ENCODE measurements around the gene STAU1. TPM values are rescaled to one million over a fixed set of nuclear protein-coding genes. Genes with fewer than 3 reads are reported as not detected.

The STAU1 gene
- total and polyA plus RNA-seq, 7 donors = 51.9 to 110 (median 82.8) TPM

- Histone ChIP-seq H3K27ac (no peak overlapping the region), H3K4me3 (no peak overlapping the region), H3K27me3 (no peaks in the 10 kb centered on the region), H3K9me3 (no peaks in the 10 kb centered on the region), H3K36me3 (peaks cover 17 to 98% (median 55%) of the 10 kb centered on the region in 4 donors), H3K4me1 (no peaks in the 10 kb centered on the region)
- intact Hi-C loops (cut with DNase I) = no loop called here
- 94 to 97% methylated on average over 3 of the region's 3 CpGs for WGBS, 2 donors
- no peak for TF ChIP-seq CTCF (IDR thresholded peaks at IDR 0.05)
- no peak for DNase-seq
Observed at GRCh38 chr20:49078310-49078709, 109.8 kb downstream of the STAU1 start.

GRCh38 chr20:49074521-49074920 is 113.6 kb downstream of the STAU1 start:
- no peaks in the 10 kb centered on the region for H3K4me1 ChIP-seq
- H3K36me3 ChIP-seq = peaks cover 15 to 99% (median 54%) of the 10 kb centered on the region in 4 donors
- intact Hi-C loops (cut with DNase I) = no loop called here

More at GRCh38 chr20:49074521-49074920, 113.6 kb downstream of the STAU1 start:
- TF ChIP-seq CTCF (IDR thresholded peaks at IDR 0.05) (no peak), EP300 (IDR thresholded peaks at IDR 0.05) (no peak), POLR2AphosphoS5 (IDR thresholded peaks at IDR 0.05) (no peak), POLR2A (IDR thresholded peaks at IDR 0.05) (no peak)
- Histone ChIP-seq H3K4me3 (no peak overlapping the region), H3K27ac (no peak overlapping the region), H3K9me3 (no peaks in the 10 kb centered on the region), H3K27me3 (no peaks in the 10 kb centered on the region)
- WGBS, 2 donors = 84 to 86% methylated on average over 2 of the region's 2 CpGs
- no peak for DNase-seq

Other genes starting within 250 kb of the STAU1 start
- gene CSE1L, start 142.0 kb downstream of the STAU1 start, total RNA-seq = 10 to 100 TPM; 34.6 to 43.9 (median 39.5) TPM
- gene CSE1L, start 142.0 kb downstream of the STAU1 start, polyA plus RNA-seq = 10 to 100 TPM; 10.2 to 30.4 (median 14.8) TPM
- gene DDX27, start 31.1 kb upstream of the STAU1 start, total RNA-seq = 10 to 100 TPM; 23.5 to 28.2 (median 27.8) TPM
- gene DDX27, start 31.1 kb upstream of the STAU1 start, polyA plus RNA-seq = 10 to 100 TPM; 16.8 to 40.4 (median 22.2) TPM
- 10 to 100 TPM; 25.7 to 32.1 (median 29.6) TPM for gene ZNFX1, start 89.7 kb upstream of the STAU1 start, total RNA-seq
- gene ZNFX1, start 89.7 kb upstream of the STAU1 start, polyA plus RNA-seq = 10 to 100 TPM in 1 of 3 donors, 1 to 10 TPM in 2; 7.2 to 20.2 (median 9.5) TPM

Data from sigmoid colon (tissue), 7 donors.